Measurements from ENCODE around the gene TEX35.

GRCh38 chr1:178513278-178513983 is 522 bp downstream of the TEX35 start:
- no peak for TF ChIP-seq EZH2 (IDR thresholded peaks at IDR 0.05; ENCODE audit: low read length, unreplicated experiment)
- TF ChIP-seq CTCF (conservative IDR thresholded peaks at IDR 0.05; ENCODE audit: low read depth, low read length) = peak; percentile 28; the same call in 1 of the 2 replicates
- no peak for TF ChIP-seq EZH2phosphoT487 (IDR thresholded peaks at IDR 0.05; ENCODE audit: borderline replicate concordance, low read length)

Data from PC-3 (cell line).